ENCODE results near the gene PLD5. TPM values are rescaled to one million over a fixed set of nuclear protein-coding genes. Genes with fewer than 3 reads are reported as not detected.

PLD5 gene
- total and polyA plus RNA-seq, 4 donors: under 0.01 to 0.17 (median 0.05) TPM; not detected in 1

DNA sequence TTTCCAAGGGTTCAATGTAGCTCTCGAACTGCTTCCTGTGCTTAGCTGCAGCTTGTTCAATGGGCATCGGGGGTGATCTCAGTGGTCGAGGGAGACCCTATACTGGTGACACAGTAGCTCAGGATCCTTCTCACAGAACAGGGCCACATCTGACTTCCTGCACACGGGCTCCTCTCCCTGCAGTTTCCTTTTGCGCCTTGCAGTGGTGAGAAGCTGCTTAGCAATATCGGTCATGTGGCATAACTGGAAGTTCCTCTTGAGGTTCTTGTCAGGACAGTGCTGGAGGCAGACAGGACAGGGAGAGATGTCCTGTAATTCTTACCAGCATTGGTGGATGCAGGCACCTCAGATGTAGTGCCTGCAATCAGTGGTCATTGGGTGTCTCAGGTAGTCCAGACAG is 385.1 kb downstream of the PLD5 start (continued):
- TF ChIP-seq RXRA (IDR thresholded peaks at IDR 0.05): no peak
- TF ChIP-seq, protein P1, sequence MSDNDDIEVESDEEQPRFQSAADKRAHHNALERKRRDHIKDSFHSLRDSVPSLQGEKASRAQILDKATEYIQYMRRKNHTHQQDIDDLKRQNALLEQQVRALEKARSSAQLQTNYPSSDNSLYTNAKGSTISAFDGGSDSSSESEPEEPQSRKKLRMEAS (IDR thresholded peaks at IDR 0.05): no peak

DNA sequence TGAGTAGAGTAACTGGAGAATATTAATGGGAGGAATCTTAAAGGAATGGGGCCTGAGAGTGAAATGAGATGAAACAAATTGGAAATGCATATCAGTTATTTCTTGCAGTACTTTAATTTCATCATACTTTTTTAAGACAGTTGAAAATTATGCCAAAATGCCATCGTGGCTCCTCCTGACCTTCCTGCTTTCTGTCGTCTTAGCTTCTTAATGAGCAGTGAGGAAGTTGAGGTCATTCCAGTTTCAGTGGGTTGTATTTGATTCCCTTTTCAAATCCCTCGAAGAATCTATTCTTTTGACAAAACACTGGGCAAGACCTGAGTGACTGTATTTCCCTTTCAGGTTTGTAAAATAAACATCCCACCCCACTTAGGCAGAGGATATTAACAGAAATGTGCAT is 390.7 kb downstream of the PLD5 start:
- Histone ChIP-seq H3K27me3 (ENCODE audit: control insufficient read depth in 4 of 4, insufficient read depth in 4 of 4, low read length in 3 of 4) (no peaks in the 10 kb centered on the region), H3K4me1 (ENCODE audit: control insufficient read depth in 4 of 4, insufficient read depth in 4 of 4, low read length in 3 of 4) (no peaks in the 10 kb centered on the region), H3K9ac (ENCODE audit: low read depth in 1 of 2, low read length in 2 of 2) (no peak overlapping the region), H3K4me3 (ENCODE audit: low read depth in 1 of 3, low read length in 3 of 3) (no peak overlapping the region), H3K9me3 (ENCODE audit: control insufficient read depth in 4 of 4, low read length in 3 of 4) (no peaks in the 10 kb centered on the region), H3K36me3 (ENCODE audit: control insufficient read depth in 4 of 4, insufficient read depth in 3 of 4, low read depth in 1 of 4, low read length in 3 of 4) (no peaks in the 10 kb centered on the region), H3K27ac (ENCODE audit: low read depth in 1 of 2, low read length in 2 of 2) (no peak overlapping the region)
- TF ChIP-seq, protein P1 (IDR thresholded peaks at IDR 0.05): no peak
- no peak for TF ChIP-seq TAF1 (conservative IDR thresholded peaks at IDR 0.05)
- TF ChIP-seq, protein P2, sequence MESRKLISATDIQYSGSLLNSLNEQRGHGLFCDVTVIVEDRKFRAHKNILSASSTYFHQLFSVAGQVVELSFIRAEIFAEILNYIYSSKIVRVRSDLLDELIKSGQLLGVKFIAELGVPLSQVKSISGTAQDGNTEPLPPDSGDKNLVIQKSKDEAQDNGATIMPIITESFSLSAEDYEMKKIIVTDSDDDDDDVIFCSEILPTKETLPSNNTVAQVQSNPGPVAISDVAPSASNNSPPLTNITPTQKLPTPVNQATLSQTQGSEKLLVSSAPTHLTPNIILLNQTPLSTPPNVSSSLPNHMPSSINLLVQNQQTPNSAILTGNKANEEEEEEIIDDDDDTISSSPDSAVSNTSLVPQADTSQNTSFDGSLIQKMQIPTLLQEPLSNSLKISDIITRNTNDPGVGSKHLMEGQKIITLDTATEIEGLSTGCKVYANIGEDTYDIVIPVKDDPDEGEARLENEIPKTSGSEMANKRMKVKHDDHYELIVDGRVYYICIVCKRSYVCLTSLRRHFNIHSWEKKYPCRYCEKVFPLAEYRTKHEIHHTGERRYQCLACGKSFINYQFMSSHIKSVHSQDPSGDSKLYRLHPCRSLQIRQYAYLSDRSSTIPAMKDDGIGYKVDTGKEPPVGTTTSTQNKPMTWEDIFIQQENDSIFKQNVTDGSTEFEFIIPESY (IDR thresholded peaks at IDR 0.05): no peak
- TF ChIP-seq, protein P3, sequence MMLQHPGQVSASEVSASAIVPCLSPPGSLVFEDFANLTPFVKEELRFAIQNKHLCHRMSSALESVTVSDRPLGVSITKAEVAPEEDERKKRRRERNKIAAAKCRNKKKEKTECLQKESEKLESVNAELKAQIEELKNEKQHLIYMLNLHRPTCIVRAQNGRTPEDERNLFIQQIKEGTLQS (IDR thresholded peaks at IDR 0.05): no peak
- TF ChIP-seq, protein P4, sequence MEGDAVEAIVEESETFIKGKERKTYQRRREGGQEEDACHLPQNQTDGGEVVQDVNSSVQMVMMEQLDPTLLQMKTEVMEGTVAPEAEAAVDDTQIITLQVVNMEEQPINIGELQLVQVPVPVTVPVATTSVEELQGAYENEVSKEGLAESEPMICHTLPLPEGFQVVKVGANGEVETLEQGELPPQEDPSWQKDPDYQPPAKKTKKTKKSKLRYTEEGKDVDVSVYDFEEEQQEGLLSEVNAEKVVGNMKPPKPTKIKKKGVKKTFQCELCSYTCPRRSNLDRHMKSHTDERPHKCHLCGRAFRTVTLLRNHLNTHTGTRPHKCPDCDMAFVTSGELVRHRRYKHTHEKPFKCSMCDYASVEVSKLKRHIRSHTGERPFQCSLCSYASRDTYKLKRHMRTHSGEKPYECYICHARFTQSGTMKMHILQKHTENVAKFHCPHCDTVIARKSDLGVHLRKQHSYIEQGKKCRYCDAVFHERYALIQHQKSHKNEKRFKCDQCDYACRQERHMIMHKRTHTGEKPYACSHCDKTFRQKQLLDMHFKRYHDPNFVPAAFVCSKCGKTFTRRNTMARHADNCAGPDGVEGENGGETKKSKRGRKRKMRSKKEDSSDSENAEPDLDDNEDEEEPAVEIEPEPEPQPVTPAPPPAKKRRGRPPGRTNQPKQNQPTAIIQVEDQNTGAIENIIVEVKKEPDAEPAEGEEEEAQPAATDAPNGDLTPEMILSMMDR (IDR thresholded peaks at IDR 0.05; ENCODE audit: low read depth, low read length, missing input control): no peak
- no peak for TF ChIP-seq YY1 (IDR thresholded peaks at IDR 0.05)
- TF ChIP-seq SP1 (IDR thresholded peaks at IDR 0.05): no peak
- no peak for TF ChIP-seq JUND (IDR thresholded peaks at IDR 0.05)
- no peak for TF ChIP-seq FOXA2 (IDR thresholded peaks at IDR 0.05)
- no peak for TF ChIP-seq RXRA (IDR thresholded peaks at IDR 0.05)
- TF ChIP-seq GABPA (IDR thresholded peaks at IDR 0.05 in 1 of 2, conservative IDR thresholded peaks at IDR 0.05 in 1 of 2): no peak
- TF ChIP-seq FOXA1 (IDR thresholded peaks at IDR 0.05): no peak
- no peak for TF ChIP-seq EGR1 (IDR thresholded peaks at IDR 0.05; ENCODE audit: low read depth in 2 of 2)
- TF ChIP-seq, protein P5, sequence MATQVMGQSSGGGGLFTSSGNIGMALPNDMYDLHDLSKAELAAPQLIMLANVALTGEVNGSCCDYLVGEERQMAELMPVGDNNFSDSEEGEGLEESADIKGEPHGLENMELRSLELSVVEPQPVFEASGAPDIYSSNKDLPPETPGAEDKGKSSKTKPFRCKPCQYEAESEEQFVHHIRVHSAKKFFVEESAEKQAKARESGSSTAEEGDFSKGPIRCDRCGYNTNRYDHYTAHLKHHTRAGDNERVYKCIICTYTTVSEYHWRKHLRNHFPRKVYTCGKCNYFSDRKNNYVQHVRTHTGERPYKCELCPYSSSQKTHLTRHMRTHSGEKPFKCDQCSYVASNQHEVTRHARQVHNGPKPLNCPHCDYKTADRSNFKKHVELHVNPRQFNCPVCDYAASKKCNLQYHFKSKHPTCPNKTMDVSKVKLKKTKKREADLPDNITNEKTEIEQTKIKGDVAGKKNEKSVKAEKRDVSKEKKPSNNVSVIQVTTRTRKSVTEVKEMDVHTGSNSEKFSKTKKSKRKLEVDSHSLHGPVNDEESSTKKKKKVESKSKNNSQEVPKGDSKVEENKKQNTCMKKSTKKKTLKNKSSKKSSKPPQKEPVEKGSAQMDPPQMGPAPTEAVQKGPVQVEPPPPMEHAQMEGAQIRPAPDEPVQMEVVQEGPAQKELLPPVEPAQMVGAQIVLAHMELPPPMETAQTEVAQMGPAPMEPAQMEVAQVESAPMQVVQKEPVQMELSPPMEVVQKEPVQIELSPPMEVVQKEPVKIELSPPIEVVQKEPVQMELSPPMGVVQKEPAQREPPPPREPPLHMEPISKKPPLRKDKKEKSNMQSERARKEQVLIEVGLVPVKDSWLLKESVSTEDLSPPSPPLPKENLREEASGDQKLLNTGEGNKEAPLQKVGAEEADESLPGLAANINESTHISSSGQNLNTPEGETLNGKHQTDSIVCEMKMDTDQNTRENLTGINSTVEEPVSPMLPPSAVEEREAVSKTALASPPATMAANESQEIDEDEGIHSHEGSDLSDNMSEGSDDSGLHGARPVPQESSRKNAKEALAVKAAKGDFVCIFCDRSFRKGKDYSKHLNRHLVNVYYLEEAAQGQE (IDR thresholded peaks at IDR 0.05): no peak
- TF ChIP-seq HNF4G (IDR thresholded peaks at IDR 0.05): no peak
- no peak for TF ChIP-seq HNF4A (conservative IDR thresholded peaks at IDR 0.05)
- no peak for DNase-seq (ENCODE audit: low spot score)
- WGBS: 36% methylated on average over 3 of the region's 3 CpGs

Measured in liver (tissue), 9 donors.